ENCODE results near the gene NAT9.

DNA sequence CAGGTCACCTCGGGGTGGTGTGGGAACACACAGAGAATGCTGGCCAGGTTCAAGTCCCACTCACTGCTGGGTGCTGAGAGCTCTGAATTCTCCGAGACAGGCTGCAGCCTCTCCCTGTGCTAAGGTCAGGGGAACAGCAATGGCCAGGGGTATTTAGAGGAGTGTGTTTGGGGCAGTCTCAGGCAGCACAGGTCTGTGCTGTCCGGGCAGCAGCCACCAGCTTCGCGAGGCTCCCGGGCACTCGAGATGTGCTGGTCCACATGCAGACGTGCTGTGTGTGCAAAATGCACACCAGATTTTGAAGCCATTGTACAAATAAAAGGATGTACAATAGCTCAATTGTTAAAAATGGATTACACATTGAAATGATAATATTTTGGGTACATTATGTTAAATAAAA lies 20.6 kb downstream of the NAT9 start:
- TF ChIP-seq POLR2A (IDR thresholded peaks at IDR 0.05; ENCODE audit: low read depth, low read length) (no peak), POLR2AphosphoS5 (IDR thresholded peaks at IDR 0.05; ENCODE audit: low read depth, low read length) (no peak)

Data from GM12891 (cell line).